Aorta (tissue), 5 donors: ENCODE measurements around the gene LARGE1. TPM values are rescaled to one million over a fixed set of nuclear protein-coding genes. Genes with fewer than 3 reads are reported as not detected.

Experiments
- ATAC-seq: fragments of 200-7000 bp; cut with Tn5 transposase; one replicate; pipeline ENCODE4 v1.9.1; 2022; ENCODE audit warnings: moderate library complexity; ENCODE audit not compliant: low FRiP score
- DNase-seq, 2 donors: peaks; one replicate each; pipeline ENCODE4 v3.0.0-alpha.2; 2020
- H3K27ac ChIP-seq, 2 donors: one replicate each; pipeline ENCODE4 v1.5.1; 2013; ENCODE audit warnings: low read length in 2 of 2, mild to moderate bottlenecking in 2 of 2, moderate library complexity in 2 of 2, control low read depth in 1 of 2, inconsistent platforms in 1 of 2, low read depth in 1 of 2
- H3K27me3 ChIP-seq, 2 donors: one replicate each; pipeline ENCODE4 v1.6.1; 2013; ENCODE audit warnings: control low read depth in 1 of 2, low read length in 1 of 2, mild to moderate bottlenecking in 1 of 2, moderate library complexity in 1 of 2; ENCODE audit not compliant: insufficient read depth in 2 of 2, control insufficient read depth in 1 of 2
- H3K36me3 ChIP-seq, 2 donors: one replicate each; pipeline ENCODE4 v1.6.1; 2013; ENCODE audit warnings: control low read depth in 1 of 2, low read length in 1 of 2, mild to moderate bottlenecking in 1 of 2; ENCODE audit not compliant: insufficient read depth in 2 of 2, control insufficient read depth in 1 of 2
- H3K4me1 ChIP-seq, 2 donors: one replicate each; pipeline ENCODE4 v1.6.1; 2013; ENCODE audit warnings: low read length in 2 of 2, control low read depth in 1 of 2, mild to moderate bottlenecking in 1 of 2, moderate library complexity in 1 of 2; ENCODE audit not compliant: insufficient read depth in 2 of 2, control insufficient read depth in 1 of 2
- H3K4me3 ChIP-seq, 2 donors: one replicate each; pipeline ENCODE4 v1.5.1; 2013; ENCODE audit warnings: low read length in 2 of 2, control low read depth in 1 of 2, mild to moderate bottlenecking in 1 of 2
- H3K9me3 ChIP-seq: one replicate; pipeline ENCODE4 v1.6.1; 2013; ENCODE audit warnings: mild to moderate bottlenecking, low read length; ENCODE audit not compliant: control insufficient read depth
- WGBS, 2 donors: extraction: QIAGEN DNeasy Blood & Tissue Kit; methylation state at CpG; one replicate each; pipeline ENCODE4 v1.1.7; 2013; 5-methylcytosine and 5-hydroxymethylcytosine counted together
- intact Hi-C, 2 donors: fragments of 100-400 bp; cut with DNase I; formaldehyde crosslinking; loops; one replicate each; pipeline versions ENCODE4 v1.14.2 to v1.15.0; 2022
- polyA plus RNA-seq, 2 donors: library from polyadenylated mRNA; stranded (reverse); fragments of 200-250 nt; gene quantifications; one replicate each; pipeline ENCODE4 v1.2.3, GENCODE V29; 2013
- total RNA-seq, 2 donors: library from RNA; stranded (reverse); fragmentation: NEBNext Ultra II Directional; extraction: Animal tissue kit (Norgen Biotek cat#: 25700); gene quantifications; one replicate each; pipeline ENCODE4 v1.2.1, GENCODE V29; 2021
- donor health status: healthy with polysubstance abuse.
- donor health status: Bipolar disorder and iron deficiency.
- donor health status: DM: no; HTN: no; CAD: no.
- donor health status: DM: no; HTN: no; CAD: no.
- donor health status: DM: yes; HTN: yes; CAD: no.

LARGE1 gene
- total and polyA plus RNA-seq, 4 donors = 2.6 to 52.5 (median 24.0) TPM

DNA sequence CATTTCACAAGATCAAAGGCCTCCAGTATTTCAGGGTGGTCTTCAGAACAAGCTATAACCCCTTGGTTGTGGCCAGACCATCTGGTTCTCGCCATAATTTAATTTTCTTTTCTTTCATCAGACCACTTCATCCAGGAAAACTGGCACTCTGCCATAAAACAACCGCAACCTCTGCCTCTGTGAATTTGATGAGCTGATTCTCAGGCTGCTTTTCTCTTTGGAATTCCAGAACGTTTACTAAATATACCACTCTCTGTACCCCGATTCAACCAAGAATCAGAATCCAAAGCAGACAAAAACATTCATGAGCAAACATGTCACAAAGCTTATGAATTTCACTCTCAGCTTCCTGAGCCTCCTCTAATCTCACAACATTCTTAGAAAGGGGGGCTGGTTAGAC is 530.3 kb downstream of the LARGE1 start:
- DNase-seq = no peak
- Histone ChIP-seq H3K27me3 (no peaks in the 10 kb centered on the region), H3K36me3 (no peaks in the 10 kb centered on the region), H3K9me3 (no peaks in the 10 kb centered on the region), H3K27ac (no peak overlapping the region), H3K4me3 (no peak overlapping the region), H3K4me1 (no peaks in the 10 kb centered on the region)
- intact Hi-C loops = no loop called here
- ATAC-seq = no peak
- WGBS, 2 donors = 53 to 67% methylated on average over 4 of the region's 4 CpGs

DNA sequence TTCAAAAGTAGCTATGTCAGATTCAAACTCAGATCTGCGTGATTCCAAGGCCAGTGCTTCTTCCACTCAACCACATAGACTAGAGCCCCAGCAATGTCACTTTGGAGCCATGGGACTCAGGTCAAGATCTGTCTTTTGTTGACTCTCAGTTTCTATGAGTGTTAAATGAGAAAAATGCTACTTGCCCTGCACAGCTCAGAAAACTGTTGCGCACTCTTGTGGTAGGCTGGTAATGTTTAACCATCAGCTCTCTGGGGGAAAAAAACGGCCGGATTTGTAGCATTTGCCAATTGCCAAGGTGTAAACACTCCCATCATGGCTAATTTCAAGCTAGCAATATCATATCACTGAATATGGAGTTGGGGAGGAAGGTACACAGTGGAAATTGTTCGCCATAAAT is 534.0 kb downstream of the LARGE1 start:
- no peaks in the 10 kb centered on the region for H3K4me1 ChIP-seq
- ATAC-seq (no peak), DNase-seq (no peak)
- no peaks in the 10 kb centered on the region for H3K27me3 ChIP-seq
- WGBS, 2 donors = 94 to 95% methylated on average over 5 of the region's 5 CpGs
- intact Hi-C loops = no loop called here
- H3K4me3 ChIP-seq = no peak overlapping the region
- peaks cover 3 to 4% of the 10 kb centered on the region in 2 donors for H3K36me3 ChIP-seq
- no peaks in the 10 kb centered on the region for H3K9me3 ChIP-seq
- H3K27ac ChIP-seq = no peak overlapping the region

DNA sequence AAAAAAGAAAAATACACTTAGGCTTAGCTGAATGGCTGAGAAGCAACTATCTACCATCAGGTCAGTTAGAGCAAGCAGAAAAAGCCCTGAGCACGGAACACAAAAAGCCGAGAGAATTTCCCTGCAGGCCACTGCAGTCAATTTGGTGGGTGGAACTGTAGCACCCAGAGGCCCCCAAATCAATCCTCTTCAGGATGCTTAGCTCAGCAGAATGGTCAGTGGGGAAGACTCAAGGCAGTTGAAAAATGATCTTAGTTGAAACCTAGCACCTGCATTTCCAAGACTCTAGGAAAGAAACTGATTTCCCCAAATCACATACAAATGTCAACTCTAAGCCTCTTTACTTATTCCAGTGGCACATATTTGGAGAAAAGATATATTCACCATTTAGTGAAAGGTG is 534.7 kb downstream of the LARGE1 start:
- no peak for ATAC-seq
- intact Hi-C loops = no loop called here
- no peak for DNase-seq
- Histone ChIP-seq H3K36me3 (peaks cover 3 to 4% of the 10 kb centered on the region in 2 donors), H3K27me3 (no peaks in the 10 kb centered on the region), H3K4me3 (no peak overlapping the region), H3K4me1 (no peaks in the 10 kb centered on the region), H3K9me3 (no peaks in the 10 kb centered on the region), H3K27ac (no peak overlapping the region)
- 99 to 100% methylated on average over 2 of the region's 2 CpGs for WGBS, 2 donors

DNA sequence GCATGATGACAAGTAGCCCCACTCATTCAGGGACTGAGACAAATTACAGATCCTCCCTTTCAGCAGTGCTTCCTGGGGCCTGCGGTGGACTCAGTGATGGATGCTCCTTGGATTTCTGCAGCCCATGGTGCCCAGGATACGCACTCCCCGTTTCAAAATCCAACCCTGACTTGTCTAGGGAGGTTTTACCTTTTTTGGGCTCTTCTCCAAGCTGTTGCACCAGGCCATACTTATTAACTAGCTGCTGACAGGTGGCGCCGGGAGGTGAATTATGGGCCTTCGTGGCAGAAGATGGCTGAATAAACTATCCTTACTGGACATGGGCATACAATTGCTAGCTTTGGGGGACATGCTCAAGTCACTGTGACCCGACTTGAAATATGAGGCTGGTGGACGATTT is 537.8 kb downstream of the LARGE1 start:
- Histone ChIP-seq H3K27me3 (no peaks in the 10 kb centered on the region), H3K9me3 (no peaks in the 10 kb centered on the region), H3K4me3 (no peak overlapping the region), H3K4me1 (no peaks in the 10 kb centered on the region), H3K36me3 (peaks cover 3 to 4% of the 10 kb centered on the region in 2 donors), H3K27ac (no peak overlapping the region)
- intact Hi-C loops = no loop called here
- DNase-seq (no peak), ATAC-seq (no peak)
- 76 to 85% methylated on average over 8 of the region's 8 CpGs for WGBS, 2 donors

DNA sequence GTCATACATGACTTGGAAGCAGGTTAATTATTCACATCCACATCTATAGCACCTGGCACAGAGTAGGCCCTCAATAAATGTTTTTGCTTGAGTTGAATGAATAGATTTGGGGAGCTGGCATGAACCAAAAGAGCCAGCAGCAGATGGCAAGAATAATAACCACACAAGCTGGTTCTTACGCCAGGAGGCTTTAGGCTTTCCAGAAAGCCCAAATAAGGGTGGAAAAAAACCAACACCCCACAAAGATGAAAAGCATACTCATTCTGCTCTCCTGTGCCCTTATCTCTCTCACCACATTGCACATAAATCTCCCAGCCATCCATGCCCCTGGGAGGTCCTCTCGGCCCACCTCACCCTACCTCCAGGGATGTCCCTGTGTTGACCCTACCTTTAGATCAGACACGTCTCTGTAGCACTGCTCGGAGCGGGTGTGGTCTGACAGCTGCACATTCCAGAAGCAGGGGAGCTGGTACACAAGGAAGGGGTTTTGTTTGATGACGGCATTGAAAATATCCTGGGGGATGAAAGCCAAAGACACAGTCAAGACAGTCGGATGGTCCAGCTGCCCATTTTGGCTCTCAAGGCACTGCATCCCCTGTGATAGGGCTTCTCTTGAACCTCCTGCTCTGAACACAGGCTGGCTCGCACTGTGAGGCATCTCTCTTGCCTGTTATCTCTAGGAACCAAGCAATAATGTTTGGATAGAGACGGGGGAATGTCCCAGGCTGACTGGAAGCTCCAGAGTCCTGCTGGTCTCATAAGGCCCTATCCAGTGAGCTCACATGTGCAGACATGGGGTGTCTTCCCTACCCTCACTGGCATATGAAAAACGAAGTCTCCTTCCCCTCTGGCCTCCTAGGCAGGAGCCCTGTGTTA is 538.5 kb downstream of the LARGE1 start:
- DNase-seq = no peak
- no peak for ATAC-seq
- 91 to 92% methylated on average over 10 of the region's 10 CpGs for WGBS, 2 donors

DNA sequence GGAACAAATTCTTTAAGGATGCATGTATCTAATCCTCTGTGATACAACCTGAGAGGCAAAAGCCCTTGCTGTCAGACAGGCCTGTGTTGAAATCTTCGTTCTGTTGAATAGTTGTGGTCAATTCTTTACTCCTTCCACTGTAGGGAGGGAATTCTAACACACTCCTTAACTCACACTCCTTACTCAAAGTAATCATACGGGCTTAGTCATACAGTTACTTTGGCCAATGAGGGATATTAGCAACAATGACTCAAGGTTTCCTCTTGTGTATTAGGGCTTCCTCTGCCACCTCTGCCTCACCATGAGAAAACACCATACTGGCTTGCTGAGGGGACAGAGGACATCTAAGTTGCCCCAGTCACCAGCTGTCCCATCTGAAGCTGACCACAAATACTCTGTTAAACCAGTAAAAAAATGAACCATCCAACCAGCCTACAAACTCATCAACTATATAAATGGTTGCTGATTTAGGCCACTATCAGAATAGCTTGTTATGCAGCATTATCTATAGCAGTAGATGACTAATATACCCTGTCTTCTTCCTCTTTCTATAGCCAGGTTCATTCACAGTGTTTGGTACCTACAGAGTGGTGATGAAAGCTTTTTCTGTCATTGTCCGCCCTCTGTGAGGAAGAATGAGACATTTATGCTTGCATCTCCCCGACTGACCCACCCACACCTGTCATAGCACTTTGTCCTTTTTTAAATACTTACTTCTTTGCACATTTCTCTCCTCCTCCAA is 539.3 kb downstream of the LARGE1 start:
- H3K27ac ChIP-seq = no peak overlapping the region
- H3K4me1 ChIP-seq = no peaks in the 10 kb centered on the region
- intact Hi-C loops = no loop called here
- no peak for DNase-seq
- H3K36me3 ChIP-seq = peaks cover 3 to 4% of the 10 kb centered on the region in 2 donors
- no peaks in the 10 kb centered on the region for H3K27me3 ChIP-seq
- WGBS, 2 donors = 81 to 82% methylated on average over 4 of the region's 4 CpGs
- H3K9me3 ChIP-seq = no peaks in the 10 kb centered on the region
- no peak for ATAC-seq
- H3K4me3 ChIP-seq = no peak overlapping the region

More for the DNA sequence above, 538.5 kb downstream of the LARGE1 start:
- H3K36me3 ChIP-seq = peaks cover 3 to 4% of the 10 kb centered on the region in 2 donors
- no peaks in the 10 kb centered on the region for H3K9me3 ChIP-seq
- no peak overlapping the region for H3K27ac ChIP-seq
- H3K4me1 ChIP-seq = no peaks in the 10 kb centered on the region
- intact Hi-C loops = no loop called here
- H3K27me3 ChIP-seq = no peaks in the 10 kb centered on the region
- no peak overlapping the region for H3K4me3 ChIP-seq

DNA sequence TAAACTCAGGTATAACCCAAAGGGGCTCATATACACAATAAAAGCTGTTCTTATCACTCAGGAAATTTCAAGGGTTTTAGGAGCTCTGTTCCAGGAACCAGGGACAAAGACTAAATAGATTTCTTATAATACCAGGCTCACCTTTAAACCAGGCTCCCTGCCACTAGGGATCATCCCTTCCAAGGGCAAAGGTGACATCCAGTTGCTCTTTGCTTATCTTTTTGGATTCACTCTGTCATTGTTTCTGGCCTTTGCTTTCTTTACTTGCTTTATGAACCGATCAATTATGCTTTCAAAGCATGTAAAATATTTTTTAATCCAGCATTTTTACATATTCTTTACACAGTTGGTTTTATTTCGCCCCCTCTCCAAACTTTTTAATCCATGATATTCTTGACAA is 540.4 kb downstream of the LARGE1 start:
- Histone ChIP-seq H3K4me3 (no peak overlapping the region), H3K9me3 (no peaks in the 10 kb centered on the region), H3K27me3 (no peaks in the 10 kb centered on the region), H3K36me3 (peaks cover 3 to 4% of the 10 kb centered on the region in 2 donors), H3K4me1 (no peaks in the 10 kb centered on the region), H3K27ac (no peak overlapping the region)
- no peak for ATAC-seq
- DNase-seq = no peak
- WGBS, 2 donors = 94 to 98% methylated on average over 2 of the region's 2 CpGs
- intact Hi-C loops = no loop called here

DNA sequence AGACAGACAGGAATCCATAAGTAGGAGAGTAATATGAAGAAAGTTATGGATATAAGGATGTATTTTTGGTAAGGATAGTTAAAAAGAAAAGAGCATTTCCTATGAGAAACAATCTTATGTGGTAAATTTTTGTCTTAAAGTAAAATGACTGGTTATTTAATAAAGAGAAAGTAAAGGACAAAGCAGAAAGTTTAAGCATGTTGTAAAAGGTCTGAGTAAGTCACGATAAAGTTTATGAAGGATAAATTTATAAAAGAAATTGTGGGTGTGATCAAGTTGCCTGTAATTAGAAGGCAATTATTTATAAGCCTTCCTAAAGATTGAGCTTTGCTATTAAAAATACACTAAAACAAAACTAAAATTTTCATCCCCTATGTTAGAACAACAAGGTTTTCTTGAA is 547.4 kb downstream of the LARGE1 start:
- no peaks in the 10 kb centered on the region for H3K27me3 ChIP-seq
- H3K27ac ChIP-seq = no peak overlapping the region
- no peak for DNase-seq
- WGBS, 2 donors = 95 to 97% methylated on average over 1 of the region's 1 CpG
- no peaks in the 10 kb centered on the region for H3K36me3 ChIP-seq
- H3K9me3 ChIP-seq = no peaks in the 10 kb centered on the region
- intact Hi-C loops = no loop called here
- no peak overlapping the region for H3K4me3 ChIP-seq
- ATAC-seq = no peak
- no peaks in the 10 kb centered on the region for H3K4me1 ChIP-seq
